Panc1 (cell line): Measurements from ENCODE around the gene CCK. TPM values are rescaled to one million over a fixed set of nuclear protein-coding genes. Genes with fewer than 3 reads are reported as not detected.

Source experiments
- ATAC-seq: fragments of 200-7000 bp; cut with Tn5 transposase; 2 replicates; pipeline ENCODE4 v1.9.1; 2020; ENCODE audit warnings: mild to moderate bottlenecking, moderate library complexity
- BruUV-seq: library from RNA; stranded (reverse); fragments of 400-500 nt; replicated peaks from 2 replicates; lab custom pipeline; 2021; lab: Mats Ljungman, UMichigan
- CTCF ChIA-PET: fragments of 300-600 bp; sonication (Branson Sonifier 250); formaldehyde crosslinking; loops from one replicate; lab custom pipeline; 2022; ENCODE audit warnings: antibody characterized with exemption; lab: Charles Lee
- POLR2A ChIA-PET: fragments of 300-600 bp; sonication (Branson Sonifier 250); formaldehyde crosslinking; loops from one replicate; lab custom pipeline; 2022; ENCODE audit warnings: antibody characterized with exemption; lab: Charles Lee
- DNase-seq: peaks from one replicate; pipeline ENCODE4 v3.0.0-alpha.2; 2010; ENCODE audit warnings: low read depth, low spot score
- H3K27ac ChIP-seq: 2 replicates; pipeline ENCODE4 v1.5.1; 2011; ENCODE audit warnings: mild to moderate bottlenecking, low read length, inconsistent platforms
- H3K27me3 ChIP-seq: fragments of 200-500 bp; sonication (Bioruptor generic); 2 replicates; pipeline ENCODE4 v1.6.0; 2014; ENCODE audit warnings: low read length, inconsistent platforms; ENCODE audit not compliant: control insufficient read depth, insufficient read depth
- H3K36me3 ChIP-seq: fragments of 200-500 bp; sonication (Bioruptor generic); 2 replicates; pipeline ENCODE4 v1.5.1; 2014; ENCODE audit warnings: inconsistent platforms, mild to moderate bottlenecking, low read length, moderate library complexity; ENCODE audit not compliant: control insufficient read depth, insufficient read depth
- H3K4me1 ChIP-seq: 2 replicates; pipeline ENCODE4 v1.5.1; 2011; ENCODE audit warnings: inconsistent platforms, mild to moderate bottlenecking, low read length, moderate library complexity; ENCODE audit not compliant: control insufficient read depth, insufficient read depth
- H3K4me3 ChIP-seq, 2 experiments: 2 replicates each; pipeline ENCODE4 v1.5.1; 2011 to 2012; ENCODE audit warnings: low read depth in 2 of 2, low read length in 2 of 2, mild to moderate bottlenecking in 2 of 2, inconsistent platforms in 1 of 2, moderate library complexity in 1 of 2
- H3K9me3 ChIP-seq: fragments of 200-500 bp; sonication (Bioruptor generic); 2 replicates; pipeline ENCODE4 v1.5.1; 2014; ENCODE audit warnings: low read depth, mild to moderate bottlenecking, inconsistent platforms, low read length, moderate library complexity; ENCODE audit not compliant: control insufficient read depth, insufficient read depth
- CTCF ChIP-seq: fragments of 450-650 bp; IDR thresholded peaks from 2 replicates; pipeline ENCODE4 v1.5.1; 2017; ENCODE audit warnings: mild to moderate bottlenecking
- POLR2AphosphoS5 ChIP-seq: IDR thresholded peaks from 2 replicates; pipeline ENCODE4 v1.6.1; 2012; ENCODE audit warnings: mild to moderate bottlenecking, low read depth, low read length, moderate library complexity
- REST ChIP-seq, 2 experiments: IDR thresholded peaks; 2 replicates each; pipeline ENCODE4 v1.6.1; 2011 to 2012; ENCODE audit warnings: low read depth in 2 of 2, control low read depth in 1 of 2, low read length in 1 of 2, mild to moderate bottlenecking in 1 of 2, moderate library complexity in 1 of 2; ENCODE audit not compliant: insufficient read depth in 1 of 2
- SIN3A ChIP-seq: IDR thresholded peaks from 2 replicates; pipeline ENCODE4 v1.6.1; 2012; ENCODE audit warnings: low read depth, mild to moderate bottlenecking, low read length, moderate library complexity, borderline replicate concordance; ENCODE audit not compliant: insufficient read depth
- TCF7L2 ChIP-seq: IDR thresholded peaks from 2 replicates; pipeline ENCODE4 v1.6.1; 2011; ENCODE audit warnings: mild to moderate bottlenecking, low read depth, low read length, inconsistent platforms
- in situ Hi-C: cut with HindIII; loops from 2 replicates; pipeline ENCODE4 v1.10.0; 2016; ENCODE audit warnings: low sequenced_read_pairs, low pct_unique_long_range_greater_than_20kb
- intact Hi-C: fragments of 100-400 bp; cut with micrococcal nuclease; formaldehyde crosslinking; loops from one replicate; pipeline ENCODE4 v1.10.0; 2022; ENCODE audit not compliant: unreplicated experiment
- total RNA-seq: library from RNA; stranded (reverse); gene quantifications from one replicate; pipeline ENCODE4 v1.2.1, GENCODE V29; 2021; ENCODE audit not compliant: unreplicated experiment

The CCK gene
- total RNA-seq, 1 experiment from 2014 or later = not detected

- no peak for DNase-seq
- Histone ChIP-seq H3K9me3 (no peaks in the 10 kb centered on the region), H3K27me3 (no peaks in the 10 kb centered on the region), H3K36me3 (no peaks in the 10 kb centered on the region), H3K27ac (no peak overlapping the region), H3K4me1 (no peaks in the 10 kb centered on the region), H3K4me3 (no peak overlapping the region)
- no peak for TF ChIP-seq SIN3A
- no peak for TF ChIP-seq POLR2AphosphoS5
- no peak for TF ChIP-seq TCF7L2
- no peak for TF ChIP-seq CTCF
- no TSS peak for BruUV-seq
- CTCF ChIA-PET = no interaction called here
- intact Hi-C loops = no loop called here
- in situ Hi-C loops = no loop called here
- POLR2A ChIA-PET = no interaction called here
- no peak for ATAC-seq
These were observed 37.1 kb upstream of the CCK start for GRCh38 chr3:42302924-42303634.

GRCh38 chr3:42301446-42302175 lies 35.6 kb upstream of the CCK start:
- H3K27ac ChIP-seq = no peak overlapping the region
- intact Hi-C loops = no loop called here
- ATAC-seq = no peak

More at GRCh38 chr3:42301446-42302175, 35.6 kb upstream of the CCK start:
- POLR2A ChIA-PET = no interaction called here
- TF ChIP-seq TCF7L2 = no peak
- TF ChIP-seq REST (IDR thresholded peaks at IDR 0.05; ENCODE audit: insufficient read depth in 1 of 2, low read depth in 2 of 2, low read length in 1 of 2) = no peak
- TF ChIP-seq CTCF = no peak
- no peak for TF ChIP-seq SIN3A
- TF ChIP-seq POLR2AphosphoS5 = no peak
- Histone ChIP-seq H3K36me3 (no peaks in the 10 kb centered on the region), H3K9me3 (no peaks in the 10 kb centered on the region), H3K27me3 (no peaks in the 10 kb centered on the region; the same call in 1 of the 2 replicates), H3K4me3 (no peak overlapping the region), H3K4me1 (no peaks in the 10 kb centered on the region)
- DNase-seq = no peak
- BruUV-seq = no TSS peak
- CTCF ChIA-PET = no interaction called here
- in situ Hi-C loops = no loop called here
